GM10847 (cell line): ENCODE results near the gene AKIRIN2.

ENCODE experiments used
- POLR2A ChIP-seq: IDR thresholded peaks from 2 replicates; pipeline ENCODE4 v1.6.1; 2011; ENCODE audit not compliant: insufficient read length; ENCODE audit errors: extremely low read depth

The AKIRIN2 gene

GRCh38 chr6:87671555-87672029, 30.4 kb downstream of the AKIRIN2 start:
- TF ChIP-seq POLR2A, result no peak

DNA sequence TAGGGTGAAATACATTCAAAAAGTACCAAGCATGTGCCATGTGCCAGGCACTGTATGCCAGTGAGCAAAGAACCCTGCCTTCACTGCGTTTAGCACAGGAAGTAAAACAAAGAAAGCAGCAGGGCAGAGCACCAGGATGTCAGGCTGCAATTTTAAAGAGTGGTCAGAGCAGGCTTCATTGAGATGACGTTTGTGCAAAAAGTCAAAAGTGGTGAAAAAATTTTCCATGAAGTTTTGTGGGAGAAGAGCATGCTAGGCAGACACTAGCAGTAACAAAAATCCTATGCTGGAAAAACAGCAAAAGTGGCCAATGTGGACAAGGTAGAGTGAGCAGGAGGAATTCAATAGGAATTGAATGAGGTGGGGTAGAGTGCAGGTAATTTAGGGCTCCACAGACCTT, 31.3 kb downstream of the AKIRIN2 start:
- no peak for TF ChIP-seq POLR2A

DNA sequence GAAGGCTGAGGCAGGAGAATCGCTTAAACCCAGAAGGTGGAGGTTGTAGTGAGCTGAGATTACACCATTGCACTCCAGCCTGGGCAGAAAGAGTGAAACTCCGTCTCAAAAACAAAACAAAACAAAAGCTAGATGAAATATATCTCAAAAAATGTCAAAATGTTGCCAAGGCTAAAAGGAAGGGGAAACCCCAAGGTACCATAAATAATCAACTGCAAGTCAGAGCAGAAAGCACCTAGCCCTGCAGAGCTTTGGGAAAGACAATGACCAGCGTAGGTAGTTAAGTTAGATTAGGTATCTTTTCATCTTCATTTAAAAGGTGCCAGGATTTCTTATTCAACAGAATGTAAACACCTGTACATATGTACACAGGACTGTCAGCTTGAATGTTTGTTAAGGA, 33.0 kb downstream of the AKIRIN2 start:
- no peak for TF ChIP-seq POLR2A

DNA sequence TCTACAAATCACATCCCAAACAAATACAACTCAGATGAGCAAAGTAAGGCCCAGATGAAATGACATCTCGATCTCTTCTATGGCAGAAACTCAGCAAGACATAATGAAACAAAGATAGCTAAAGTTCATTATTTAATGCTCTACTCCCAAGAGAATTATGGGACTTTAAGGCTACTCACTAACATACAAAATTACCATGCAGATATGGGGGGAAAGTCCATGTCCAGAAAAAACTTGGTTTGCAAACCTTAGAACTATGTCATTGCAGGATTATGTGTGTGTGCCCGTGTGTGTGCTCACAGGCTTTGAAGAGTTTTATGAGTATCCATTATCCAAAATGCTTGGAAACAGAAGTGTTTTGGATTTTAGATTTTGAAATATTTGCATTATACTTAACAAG, 34.0 kb downstream of the AKIRIN2 start:
- no peak for TF ChIP-seq POLR2A

GRCh38 chr6:87667032-87667431, 35.0 kb downstream of the AKIRIN2 start:
- TF ChIP-seq POLR2A, result no peak

GRCh38 chr6:87664921-87665485, 37.0 kb downstream of the AKIRIN2 start:
- no peak for TF ChIP-seq POLR2A

GRCh38 chr6:87663434-87663833, 38.6 kb downstream of the AKIRIN2 start:
- TF ChIP-seq POLR2A, result no peak

DNA sequence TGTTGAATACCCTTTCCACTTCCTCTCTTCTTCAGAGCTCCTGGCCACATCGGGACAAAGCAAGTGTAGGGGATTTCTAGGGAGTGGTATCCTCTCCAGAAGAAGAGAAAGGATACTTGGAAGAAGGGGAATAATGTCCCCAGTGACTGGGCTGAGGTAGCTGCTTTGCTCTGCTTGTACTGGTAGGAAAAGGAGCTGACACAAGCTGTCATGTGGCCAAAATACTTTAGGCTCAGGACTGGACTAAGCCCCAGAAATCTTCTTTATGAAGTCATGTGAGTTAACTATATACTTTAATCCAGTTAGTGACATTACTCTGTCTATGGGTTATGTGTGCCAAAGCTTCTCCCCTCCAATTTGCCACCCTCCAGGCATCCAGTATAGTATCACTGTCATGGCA, 40.5 kb downstream of the AKIRIN2 start:
- no peak for TF ChIP-seq POLR2A

- TF ChIP-seq POLR2A, result no peak
Observed at GRCh38 chr6:87661016-87661415, 41.0 kb downstream of the AKIRIN2 start.

- TF ChIP-seq POLR2A, result no peak
Observed at GRCh38 chr6:87660226-87660911, 41.7 kb downstream of the AKIRIN2 start.

GRCh38 chr6:87658516-87658915, 43.5 kb downstream of the AKIRIN2 start:
- no peak for TF ChIP-seq POLR2A

DNA sequence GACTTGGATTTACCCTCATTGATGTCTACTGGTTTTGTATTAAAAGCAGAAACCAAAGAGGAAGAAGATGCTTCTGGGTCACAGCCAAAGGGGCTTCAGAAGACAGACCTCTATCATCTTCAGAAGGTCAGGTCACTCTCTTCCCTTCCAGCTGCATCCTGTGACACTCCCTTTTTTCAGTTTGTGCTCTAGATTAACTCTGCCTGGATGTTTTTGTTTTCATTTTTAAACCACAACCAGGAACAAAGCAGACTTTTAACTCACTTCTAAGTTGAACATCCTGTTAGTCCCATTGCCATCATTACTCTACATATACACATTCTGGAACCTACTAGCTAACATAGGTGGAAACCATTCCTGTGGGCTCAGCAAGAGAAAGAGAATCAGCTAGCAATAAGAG, 45.2 kb downstream of the AKIRIN2 start:
- no peak for TF ChIP-seq POLR2A

DNA sequence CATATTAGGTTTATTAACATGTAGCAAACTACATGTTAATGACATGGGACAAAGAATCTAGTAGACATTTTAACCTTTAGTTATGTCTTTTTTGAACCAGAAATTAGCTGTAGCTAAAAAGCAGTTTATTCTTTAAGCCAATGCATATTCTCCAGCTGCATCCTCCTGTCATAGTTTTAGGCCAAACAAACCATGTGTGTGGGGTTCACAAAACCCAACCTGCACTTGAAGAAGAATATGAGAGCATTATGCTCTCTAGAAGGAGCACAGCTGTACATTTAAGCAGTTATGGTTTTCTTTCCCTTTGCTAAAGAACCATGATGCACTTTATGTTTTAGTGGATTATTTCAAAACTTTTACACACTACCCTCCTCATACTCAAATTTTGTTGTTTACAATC, 46.2 kb downstream of the AKIRIN2 start:
- TF ChIP-seq POLR2A, result no peak

DNA sequence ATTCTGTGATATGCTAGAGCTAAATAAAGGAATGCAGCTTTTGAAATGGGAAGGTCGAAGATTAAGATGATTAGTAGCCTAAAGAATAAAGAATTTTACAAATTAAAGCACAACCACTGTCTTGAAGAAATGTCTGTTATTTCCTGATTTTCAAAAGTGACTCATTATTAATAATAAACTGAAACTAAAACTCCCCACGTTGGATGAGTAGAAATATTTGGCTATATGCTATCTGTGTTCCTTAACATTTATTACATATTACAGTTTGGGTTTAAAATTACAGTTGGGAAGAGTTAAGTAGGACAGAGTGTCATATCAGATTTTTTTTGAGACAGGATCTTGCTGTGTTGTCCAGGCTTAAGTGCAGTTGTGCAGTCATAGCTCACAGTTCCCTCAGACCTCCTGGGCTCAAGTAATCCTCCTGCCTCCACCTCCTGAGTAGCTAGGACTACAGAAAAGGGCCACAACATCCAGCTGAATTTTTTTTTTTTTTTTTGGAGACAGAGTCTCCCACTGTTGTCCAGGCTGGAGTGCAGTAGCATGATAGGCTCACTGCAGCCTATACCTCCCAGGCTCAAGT, 47.1 kb downstream of the AKIRIN2 start:
- no peak for TF ChIP-seq POLR2A

DNA sequence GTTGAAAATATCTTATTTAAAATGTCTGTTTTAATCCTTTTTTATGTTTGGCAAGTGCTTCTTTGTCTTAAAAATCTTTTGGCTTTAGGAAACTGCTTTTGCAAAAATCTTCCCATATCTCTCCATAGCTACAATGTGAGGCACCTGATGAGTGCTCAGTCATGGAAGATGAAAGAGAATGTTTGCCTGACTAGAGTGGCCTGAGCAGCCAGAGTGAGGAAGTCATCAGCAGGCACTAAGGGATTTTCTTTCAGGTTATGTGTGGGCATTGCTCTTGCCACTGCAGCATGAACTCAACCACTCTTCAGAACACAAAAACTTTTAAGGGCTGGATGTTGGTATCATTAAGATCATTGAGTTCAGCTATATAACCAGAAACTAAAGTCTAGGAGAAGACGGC, 47.9 kb downstream of the AKIRIN2 start:
- TF ChIP-seq POLR2A, result no peak

DNA sequence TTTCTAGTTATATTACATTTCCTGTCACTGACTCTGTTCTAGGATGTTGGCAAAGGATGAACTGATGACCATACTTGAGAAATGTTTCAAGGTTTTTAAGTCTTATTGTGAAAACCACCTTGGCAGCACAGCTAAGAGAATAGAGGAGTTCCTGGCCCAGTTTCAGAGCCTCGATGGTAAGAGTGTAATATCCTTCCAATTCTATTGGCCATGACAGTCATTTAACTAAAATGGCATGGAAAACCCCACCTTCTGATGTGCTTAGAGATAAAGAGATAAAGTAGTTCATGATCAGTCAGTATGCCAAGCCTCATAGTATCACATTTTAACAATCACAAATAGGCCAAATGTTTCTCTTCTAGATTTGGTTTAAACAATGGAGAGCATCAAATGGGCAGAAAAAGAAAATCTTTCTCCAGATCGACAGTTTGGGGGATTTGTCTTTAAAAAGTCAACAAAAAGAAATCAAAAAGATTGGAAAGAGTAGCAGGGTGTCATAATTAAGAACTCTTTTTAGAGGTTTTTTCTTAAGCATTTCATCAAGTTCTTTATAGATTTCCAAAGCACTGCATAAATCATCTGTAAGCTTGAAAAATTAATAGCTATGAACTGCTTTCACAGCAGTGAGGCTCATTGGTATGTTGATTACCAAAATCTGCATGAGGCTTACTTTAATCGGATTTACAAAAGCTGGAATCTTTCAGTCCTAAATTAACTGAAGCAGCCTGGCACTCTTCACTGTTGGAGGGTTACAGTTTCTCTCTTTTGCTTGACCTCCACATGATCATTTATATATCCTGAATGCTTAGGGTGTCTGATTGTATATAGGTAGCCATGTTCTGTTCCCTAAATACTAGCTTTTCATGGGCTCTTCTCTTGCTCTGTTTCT, 48.7 kb downstream of the AKIRIN2 start:
- TF ChIP-seq POLR2A, result no peak

- no peak for TF ChIP-seq POLR2A
Observed at GRCh38 chr6:87645080-87645479, 57.0 kb downstream of the AKIRIN2 start.
